Measurements from ENCODE around the gene SLC51A.

- TF ChIP-seq EZH2 (IDR thresholded peaks at IDR 0.05; ENCODE audit: insufficient read depth, low read length), result no peak
- TF ChIP-seq CTCF (IDR thresholded peaks at IDR 0.05; ENCODE audit: insufficient read depth, low read depth, low read length), result no peak
These were observed 58.8 kb downstream of the SLC51A start for GRCh38 chr3:196275126-196275525.

All from astrocyte (in vitro differentiated cells and primary cell).